NCI-H2107 (cell line): ENCODE results near the gene SPATA20.

Experiments
- DNase-seq: peaks from one replicate; lab custom pipeline; 2025; lab: John Stamatoyannopoulos, UW

The SPATA20 gene

DNA sequence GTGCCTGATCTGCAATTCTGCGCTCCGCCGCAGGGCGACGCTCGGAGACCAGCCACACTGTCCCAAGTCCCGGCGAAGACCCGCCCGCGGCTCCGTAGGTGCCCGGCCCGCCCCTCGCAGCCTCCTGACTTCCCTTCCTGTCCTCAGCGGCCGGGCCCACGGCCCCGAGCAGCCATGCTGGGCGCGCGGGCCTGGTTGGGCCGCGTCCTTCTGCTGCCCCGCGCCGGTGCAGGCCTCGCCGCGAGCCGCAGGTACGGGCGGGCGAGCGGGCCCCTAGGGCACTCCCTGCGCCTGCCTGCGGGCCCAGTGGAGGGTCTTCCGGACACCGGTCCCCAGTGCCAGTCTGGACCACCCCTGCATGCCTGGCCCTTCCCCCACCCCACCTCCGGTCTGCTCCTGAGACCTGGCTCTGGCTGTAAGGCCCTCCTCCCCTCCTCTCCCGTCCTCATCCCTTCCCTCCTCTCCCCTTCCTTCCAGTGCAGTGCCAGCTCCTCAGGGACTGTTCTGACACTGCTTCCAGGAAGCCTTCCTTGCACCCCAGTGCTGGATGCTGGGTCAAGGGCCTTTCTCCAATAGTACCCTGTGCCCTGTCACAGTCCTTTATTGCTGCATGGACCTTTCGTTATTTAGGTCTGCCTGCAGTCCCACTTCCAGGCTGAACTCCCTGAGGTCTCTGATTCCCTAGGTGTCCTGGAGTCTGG, at the start of gene SPATA20:
Gene SPATA20 (plus strand): TSS at position 140 of the 701 bp plus-strand sequence. CDS start 35 bp downstream, at position 175.
- peak; percentile 76 for DNase-seq

- DNase-seq, result no peak
Measured at GRCh38 chr17:50498021-50498874, 48.7 kb upstream of the SPATA20 start.

GRCh38 chr17:50499270-50499669, 47.7 kb upstream of the SPATA20 start:
- no peak for DNase-seq

DNA sequence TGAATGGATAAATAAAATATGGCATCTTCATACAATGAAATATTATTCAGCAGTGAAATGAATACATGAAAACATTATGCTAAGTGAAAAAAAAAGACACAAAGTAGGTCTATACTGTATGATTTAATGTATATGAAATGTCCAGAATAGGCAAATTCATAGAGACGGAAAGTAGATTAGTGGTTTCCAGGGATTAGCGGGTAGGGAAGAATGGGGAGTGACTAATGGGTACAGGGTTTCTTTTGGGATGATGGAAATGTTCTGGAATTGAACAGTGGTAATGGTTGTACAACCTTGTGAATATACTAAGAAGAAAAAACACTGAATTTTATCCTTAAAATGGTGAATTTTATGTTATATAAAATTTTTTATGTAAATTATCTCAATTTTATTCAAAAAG, 47.3 kb upstream of the SPATA20 start:
- no peak for DNase-seq

- DNase-seq, result no peak
Measured at GRCh38 chr17:50501054-50501453, 45.9 kb upstream of the SPATA20 start.

DNA sequence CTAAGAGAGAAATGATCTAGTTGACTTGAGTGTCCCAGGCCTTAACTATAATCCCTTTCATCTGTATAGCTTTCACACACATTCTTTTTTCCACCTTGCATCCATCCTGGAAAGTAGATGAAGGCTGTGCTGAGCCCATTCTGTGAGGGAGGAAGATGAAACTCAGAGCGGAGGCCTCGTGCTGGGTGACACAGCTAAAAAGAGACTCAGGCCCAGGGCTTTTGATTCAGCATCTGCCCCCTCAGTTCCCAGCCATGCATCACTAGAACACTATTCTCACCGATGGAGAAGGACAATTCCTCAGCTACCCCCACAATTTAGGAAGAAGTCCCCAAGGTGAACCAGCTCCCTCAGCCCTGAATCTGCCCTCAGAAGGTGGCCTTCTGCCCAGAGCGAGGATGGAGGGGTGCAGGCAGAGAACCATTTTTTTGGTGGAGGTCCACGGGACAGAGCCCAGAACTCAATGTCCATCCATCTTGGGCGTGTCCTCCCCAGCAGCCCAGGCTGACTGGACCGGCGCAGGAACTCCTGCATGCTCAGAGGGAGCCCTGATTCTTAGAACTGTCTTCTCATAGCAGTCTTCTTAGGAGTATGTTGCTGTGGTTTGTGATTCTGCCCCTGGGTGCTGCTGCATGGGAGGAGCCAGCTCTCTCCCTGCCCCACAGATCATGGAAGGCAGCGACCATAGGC, 44.5 kb upstream of the SPATA20 start:
- DNase-seq, result no peak

DNA sequence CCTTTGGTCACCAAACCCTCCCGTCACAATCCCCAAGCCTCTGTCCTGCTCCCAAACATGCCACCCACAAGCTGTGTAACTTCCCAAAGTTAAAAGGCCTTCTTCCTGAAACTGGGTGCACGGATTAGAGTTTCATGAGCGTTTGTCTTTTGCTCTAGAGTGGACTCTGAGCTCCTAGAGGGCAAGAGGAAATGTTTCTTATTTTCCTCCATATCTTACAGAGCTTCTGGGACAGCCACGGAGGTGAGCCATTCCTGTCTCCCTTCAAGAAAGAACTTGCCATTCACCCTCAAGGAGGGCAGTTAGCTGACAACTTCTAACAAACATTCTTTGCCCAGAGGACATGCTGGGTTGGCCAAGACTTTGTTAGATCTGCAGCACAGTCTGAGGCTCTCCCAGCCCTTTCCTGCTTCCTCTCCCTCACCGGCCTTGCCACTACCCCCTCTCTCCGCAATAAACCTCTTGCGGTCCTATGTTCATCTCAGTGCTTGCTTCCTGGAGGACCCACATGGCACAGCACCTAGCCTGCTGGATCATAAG, 41.3 kb upstream of the SPATA20 start:
- DNase-seq, result no peak

DNA sequence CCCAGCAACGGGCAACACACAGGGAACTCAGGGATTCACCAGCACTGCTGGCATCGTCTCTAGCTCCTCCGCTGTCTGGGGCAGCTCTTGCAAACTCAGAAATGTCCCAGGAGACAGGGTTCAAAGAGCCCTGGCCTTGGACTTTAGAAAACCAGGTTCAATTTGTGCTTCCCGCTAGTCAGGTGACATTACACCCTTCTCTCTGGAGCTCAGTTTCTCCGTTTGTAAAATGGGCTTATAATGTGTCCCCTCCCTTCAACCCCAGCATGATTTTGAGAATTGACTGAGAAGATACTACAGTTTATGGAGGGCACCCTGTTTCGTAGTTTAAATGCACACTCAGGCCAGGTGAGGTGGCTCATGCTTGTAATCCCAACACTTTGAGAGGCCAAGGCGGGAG, 40.7 kb upstream of the SPATA20 start:
- DNase-seq, result no peak

- no peak for DNase-seq
Measured at GRCh38 chr17:50507871-50508572, 39.0 kb upstream of the SPATA20 start, which contains the start of gene MYCBPAP. MYCBPAP (plus strand) TSS chr17:50508439; CDS start chr17:50508675, 236 bp downstream.

GRCh38 chr17:50508573-50509460, 38.2 kb upstream of the SPATA20 start:
- DNase-seq, result no peak

- no peak for DNase-seq
Measured at GRCh38 chr17:50511058-50511457, 35.9 kb upstream of the SPATA20 start.

DNA sequence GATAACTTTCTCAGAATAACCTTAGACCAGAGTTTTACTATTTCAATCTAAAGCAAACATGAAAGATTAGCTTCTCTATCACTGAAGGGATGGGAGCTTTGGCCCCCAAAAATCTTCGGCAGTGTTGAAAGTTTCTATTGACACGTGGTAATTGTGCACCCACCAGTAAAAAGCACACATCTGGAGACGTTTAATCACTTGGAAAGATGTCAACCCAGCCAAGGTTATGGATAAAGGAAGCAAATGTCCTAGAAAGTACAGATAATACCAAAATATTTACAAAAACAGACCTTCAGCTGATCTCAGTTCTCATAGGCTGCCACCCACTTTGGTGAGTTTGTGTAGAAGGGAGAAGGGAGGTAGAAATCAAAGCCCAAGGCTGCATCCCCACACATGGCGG, 33.5 kb upstream of the SPATA20 start:
- no peak for DNase-seq

GRCh38 chr17:50514388-50514787, 32.6 kb upstream of the SPATA20 start:
- DNase-seq, result no peak

- DNase-seq, result no peak
Measured at GRCh38 chr17:50514936-50515702, 31.9 kb upstream of the SPATA20 start.

- no peak for DNase-seq
Measured at GRCh38 chr17:50517011-50517410, 30.0 kb upstream of the SPATA20 start.

DNA sequence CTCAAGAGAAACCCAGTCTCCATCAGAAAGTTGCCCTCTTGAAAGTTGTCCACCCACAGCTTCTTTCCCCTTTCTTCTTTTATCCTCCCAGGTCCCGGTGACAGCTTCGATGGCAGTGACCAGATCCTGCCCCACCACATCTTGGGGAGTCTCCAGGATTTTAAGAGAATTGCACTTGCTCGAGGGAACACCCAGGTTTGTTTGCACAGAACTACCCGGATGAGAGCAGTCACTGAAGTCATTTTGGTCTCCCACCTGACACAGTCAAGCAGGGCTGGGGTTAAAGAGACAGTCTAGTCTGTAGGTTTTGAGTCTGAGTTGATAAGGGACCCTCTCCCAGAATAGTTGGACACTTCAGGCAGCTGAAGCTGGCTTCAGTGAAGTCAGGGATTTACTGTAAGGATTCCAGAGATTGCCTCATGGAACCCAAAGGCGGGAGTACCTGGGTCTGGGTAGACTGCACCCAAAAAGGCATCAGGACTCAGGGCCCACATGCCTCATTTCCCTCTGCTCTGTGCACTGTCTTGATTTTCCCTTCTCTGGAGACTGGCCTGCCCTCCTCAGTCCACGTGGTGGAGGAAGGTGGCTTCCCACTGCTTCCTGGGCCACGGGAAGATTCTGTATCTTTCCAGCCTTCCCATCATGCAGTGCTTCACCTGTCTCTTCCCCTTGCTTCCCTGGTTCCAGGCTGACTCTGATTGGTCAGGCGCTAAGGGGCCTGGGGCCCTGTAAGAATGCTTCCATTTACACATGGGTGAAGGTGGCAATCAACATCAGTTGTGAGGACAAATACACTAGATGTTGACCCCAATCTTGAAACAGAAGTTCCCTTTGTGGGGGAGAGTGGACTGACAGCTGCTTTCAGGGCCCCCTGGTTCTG, 29.2 kb upstream of the SPATA20 start:
- no peak for DNase-seq

DNA sequence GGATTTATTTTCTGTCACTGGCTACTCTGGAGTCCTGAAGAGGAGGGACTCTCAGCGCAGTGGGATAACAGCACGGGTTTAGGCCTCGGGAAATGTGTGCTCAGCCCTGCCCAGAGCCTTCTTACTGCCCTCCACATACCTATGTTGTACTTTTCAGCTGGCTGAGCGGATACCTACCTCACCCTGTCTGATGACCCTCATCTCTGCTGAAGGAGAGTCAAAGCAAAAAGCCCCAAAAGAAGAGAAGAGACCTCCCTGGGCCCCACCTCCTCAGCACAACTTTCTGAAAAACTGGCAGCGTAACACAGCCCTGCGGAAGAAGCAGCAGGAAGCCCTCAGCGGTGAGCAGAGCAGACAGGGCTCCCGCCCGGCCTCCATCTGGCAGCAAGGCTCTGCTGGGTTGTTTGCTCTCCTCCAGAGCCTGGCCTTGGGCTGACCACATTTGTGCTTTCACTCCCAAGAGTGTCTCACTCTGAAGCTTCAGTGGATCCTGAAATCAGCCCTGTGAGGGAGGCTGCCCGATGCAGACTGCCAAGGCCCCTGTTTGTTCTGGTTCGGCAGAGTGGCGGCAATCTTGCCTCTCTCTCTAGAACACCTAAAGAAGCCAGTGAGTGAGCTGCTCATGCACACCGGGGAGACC, 28.5 kb upstream of the SPATA20 start:
- no peak for DNase-seq

GRCh38 chr17:50519141-50519834, 27.7 kb upstream of the SPATA20 start:
- DNase-seq, result no peak
